ENCODE results near the gene TYW3.

- TF ChIP-seq CTCF (IDR thresholded peaks at IDR 0.05), result no peak
- TF ChIP-seq POLR2A (IDR thresholded peaks at IDR 0.05), result no peak
These were observed 53.0 kb downstream of the TYW3 start for GRCh38 chr1:74785944-74786343.
